ENCODE measurements around the gene FBXO2. TPM values are rescaled to one million over a fixed set of nuclear protein-coding genes. Genes with fewer than 3 reads are reported as not detected.

FBXO2 gene
- total RNA-seq, 2 experiments from 2014 or later: 3.2 to 3.7 TPM

GRCh38 chr1:11701981-11702803 lies 48.0 kb upstream of the FBXO2 start:
- Histone ChIP-seq H3K4me3 (ENCODE audit: low read length) (no peak overlapping the region), H3K27me3 (ENCODE audit: control insufficient read depth in 1 of 2, insufficient read depth in 2 of 2, low read length in 2 of 2) (peaks cover 7 to 21% of the 10 kb centered on the region in 2 experiments), H3K36me3 (ENCODE audit: insufficient read depth, low read length) (no peaks in the 10 kb centered on the region), H3K27ac (ENCODE audit: low read depth in 1 of 2, low read length in 2 of 2) (no peak overlapping the region), H3K9me3 (ENCODE audit: control insufficient read depth in 1 of 2, insufficient read depth in 1 of 2, low read length in 2 of 2) (no peaks in the 10 kb centered on the region), H3K4me1 (ENCODE audit: insufficient read depth, low read length) (peaks cover 5% of the 10 kb centered on the region)
- ATAC-seq (ENCODE audit: poor library complexity): no peak
- POLR2A ChIA-PET: no interaction called here
- Mint-ChIP-seq H3K4me1 (ENCODE audit: low read depth) (no peaks in the 10 kb centered on the region), H3K27me3 (peaks cover 14% of the 10 kb centered on the region), H3K9me3 (no peaks in the 10 kb centered on the region), H3K27ac (no peak overlapping the region), H3K4me3 (no peak overlapping the region), H3K36me3 (ENCODE audit: low read depth) (no peaks in the 10 kb centered on the region)
- intact Hi-C loops (cut with DNase I, micrococcal nuclease): no loop called here
- no peak for TF ChIP-seq CTCF (IDR thresholded peaks at IDR 0.05)
- DNase-seq: no peak
- CTCF ChIA-PET: no interaction called here

DNA sequence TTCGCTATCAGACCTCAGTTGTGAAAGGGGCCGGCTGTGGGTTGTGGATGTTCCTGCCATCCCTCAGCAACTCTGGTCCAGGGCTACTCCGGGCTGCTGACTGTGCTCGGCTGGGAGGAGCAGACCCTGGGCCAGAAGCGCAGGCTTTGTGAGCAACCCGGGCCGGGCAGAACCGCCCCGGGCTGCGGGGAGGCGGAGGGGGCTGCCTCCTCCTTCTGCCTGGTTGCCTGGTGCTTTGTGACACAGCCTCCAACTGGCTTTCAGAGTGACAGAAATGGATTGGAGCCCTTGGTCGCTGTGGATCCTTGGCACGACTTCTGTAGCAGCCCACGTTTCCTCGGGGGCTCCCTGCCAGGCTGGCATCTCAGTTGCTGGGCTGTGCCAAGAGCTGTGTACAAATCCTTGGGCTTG lies 47.3 kb upstream of the FBXO2 start:
- ChIA-PET CTCF (interaction anchor here (1.0 kb wide), 1 partner anchor 9 kb away, joined by 3 read pairs; no protein-coding TSS in a partner anchor), POLR2A (no interaction called here)
- peaks cover 5% of the 10 kb centered on the region for H3K4me1 ChIP-seq (ENCODE audit: insufficient read depth, low read length)
- H3K27me3 ChIP-seq (ENCODE audit: control insufficient read depth in 1 of 2, insufficient read depth in 2 of 2, low read length in 2 of 2): peaks cover 7 to 21% of the 10 kb centered on the region in 2 experiments
- H3K9me3 Mint-ChIP-seq: no peaks in the 10 kb centered on the region
- no peaks in the 10 kb centered on the region for H3K9me3 ChIP-seq (ENCODE audit: control insufficient read depth in 1 of 2, insufficient read depth in 1 of 2, low read length in 2 of 2)
- H3K4me3 Mint-ChIP-seq: no peak overlapping the region
- H3K27me3 Mint-ChIP-seq: peaks cover 14% of the 10 kb centered on the region
- no peaks in the 10 kb centered on the region for H3K4me1 Mint-ChIP-seq (ENCODE audit: low read depth)
- no peak overlapping the region for H3K27ac Mint-ChIP-seq
- H3K4me3 ChIP-seq (ENCODE audit: low read length): no peak overlapping the region
- intact Hi-C loops (cut with DNase I, micrococcal nuclease): no loop called here
- DNase-seq: no peak
- no peak for ATAC-seq (ENCODE audit: poor library complexity)
- no peaks in the 10 kb centered on the region for H3K36me3 Mint-ChIP-seq (ENCODE audit: low read depth)
- no peak for TF ChIP-seq CTCF (IDR thresholded peaks at IDR 0.05)
- H3K36me3 ChIP-seq (ENCODE audit: insufficient read depth, low read length): no peaks in the 10 kb centered on the region
- H3K27ac ChIP-seq (ENCODE audit: low read depth in 1 of 2, low read length in 2 of 2): no peak overlapping the region

DNA sequence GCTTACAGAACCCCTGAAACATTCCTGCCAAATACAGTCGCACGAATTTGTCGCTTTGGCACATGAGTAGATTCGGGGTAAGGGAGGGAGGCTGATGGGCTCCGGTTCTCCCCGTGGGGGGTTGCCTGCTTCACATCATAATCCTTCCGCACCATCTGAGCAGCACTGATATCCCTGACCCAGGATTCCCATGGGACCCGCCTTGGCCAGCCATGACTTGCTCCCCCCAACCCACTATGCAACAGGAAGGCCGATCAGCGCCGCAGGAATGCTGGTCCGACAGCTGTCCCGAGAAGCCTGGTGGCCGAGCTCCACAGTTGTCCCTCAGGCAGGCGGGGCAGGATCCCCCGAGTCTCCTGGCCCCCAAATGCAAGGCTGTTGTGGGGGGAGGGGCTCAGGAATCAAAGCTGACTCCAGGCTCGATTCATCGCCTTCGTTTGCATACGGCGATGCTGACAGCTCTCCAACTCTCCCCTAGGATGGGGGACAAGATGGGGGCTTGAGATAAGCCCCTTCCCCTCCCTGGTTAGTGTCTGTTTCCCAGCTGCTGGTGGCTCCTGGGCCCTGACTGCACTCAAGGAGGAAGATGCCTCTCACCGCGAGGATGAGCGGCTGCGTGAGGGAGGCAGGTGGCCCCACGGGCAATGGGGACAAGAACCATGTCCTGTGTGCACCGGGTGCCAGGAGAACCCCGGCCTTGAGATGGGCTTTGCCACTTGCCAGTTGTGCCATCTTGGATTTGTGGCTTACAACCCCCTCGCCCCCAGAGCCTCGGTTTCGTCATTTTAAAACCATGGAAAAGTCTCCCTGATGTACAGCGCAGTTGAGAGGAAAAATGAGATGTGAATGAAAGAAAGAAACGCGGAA lies 46.6 kb upstream of the FBXO2 start:
- Mint-ChIP-seq H3K36me3 (ENCODE audit: low read depth) (no peaks in the 10 kb centered on the region), H3K4me3 (no peak overlapping the region), H3K9me3 (no peaks in the 10 kb centered on the region), H3K27me3 (peaks cover 14% of the 10 kb centered on the region), H3K4me1 (ENCODE audit: low read depth) (no peaks in the 10 kb centered on the region), H3K27ac (no peak overlapping the region)
- H3K27me3 ChIP-seq (ENCODE audit: control insufficient read depth in 1 of 2, insufficient read depth in 2 of 2, low read length in 2 of 2): peaks cover 7 to 21% of the 10 kb centered on the region in 2 experiments
- no peak overlapping the region for H3K27ac ChIP-seq (ENCODE audit: low read depth in 1 of 2, low read length in 2 of 2)
- no peak for TF ChIP-seq CTCF (IDR thresholded peaks at IDR 0.05)
- POLR2A ChIA-PET: no interaction called here
- peaks cover 5% of the 10 kb centered on the region for H3K4me1 ChIP-seq (ENCODE audit: insufficient read depth, low read length)
- intact Hi-C loops (cut with DNase I, micrococcal nuclease): no loop called here
- DNase-seq (no peak), ATAC-seq (ENCODE audit: poor library complexity) (no peak)
- H3K36me3 ChIP-seq (ENCODE audit: insufficient read depth, low read length): no peaks in the 10 kb centered on the region
- no peaks in the 10 kb centered on the region for H3K9me3 ChIP-seq (ENCODE audit: control insufficient read depth in 1 of 2, insufficient read depth in 1 of 2, low read length in 2 of 2)
- CTCF ChIA-PET: interaction anchor here (0.7 to 1.3 kb wide), 3 partner anchors 10 to 55 kb away, joined by 3 read pairs; partner anchors contain the start of gene FBXO6
- H3K4me3 ChIP-seq (ENCODE audit: low read length): no peak overlapping the region

Data from CD4-positive, alpha-beta T cell (primary cell).